Thoracic aorta (tissue), 2 donors: ENCODE measurements around the gene TVP23B. TPM values are rescaled to one million over a fixed set of nuclear protein-coding genes. Genes with fewer than 3 reads are reported as not detected.

Source experiments
- ATAC-seq: fragments of 150-250 bp; one replicate; pipeline ENCODE4 v1.8.0; 2017; ENCODE audit warnings: low read depth; ENCODE audit not compliant: insufficient number of reproducible peaks, low FRiP score
- DNase-seq: peaks from one replicate; pipeline ENCODE4 v3.0.0-alpha.2; 2020; ENCODE audit warnings: low spot score
- H3K27ac ChIP-seq, 2 donors: fragments of 200-600 bp; sonication (generic); 1 replicate in 1 of 2; 2 replicates in 1 of 2; pipeline ENCODE4 v1.5.1; 2016; ENCODE audit warnings: mild to moderate bottlenecking in 2 of 2, moderate library complexity in 2 of 2
- H3K27me3 ChIP-seq: fragments of 200-600 bp; sonication (generic); replicated peaks from 2 replicates; pipeline ENCODE4 v1.6.0; 2016; ENCODE audit warnings: mild to moderate bottlenecking; ENCODE audit not compliant: insufficient read depth
- H3K36me3 ChIP-seq: fragments of 200-600 bp; sonication (generic); one replicate; pipeline ENCODE4 v1.5.1; 2016
- H3K4me1 ChIP-seq, 2 donors: fragments of 200-600 bp; sonication (generic); 1 replicate in 1 of 2; 2 replicates in 1 of 2; pipeline versions ENCODE4 v1.5.1 to v1.6.0; 2016; ENCODE audit warnings: low read depth in 2 of 2, mild to moderate bottlenecking in 1 of 2; ENCODE audit not compliant: control insufficient read depth in 1 of 2
- H3K4me3 ChIP-seq: fragments of 200-600 bp; sonication (generic); 2 replicates; pipeline ENCODE4 v1.5.1; 2016; ENCODE audit warnings: mild to moderate bottlenecking
- H3K9me3 ChIP-seq: fragments of 200-600 bp; sonication (generic); 2 replicates; pipeline ENCODE4 v1.5.1; 2016
- CTCF ChIP-seq: fragments of 200-600 bp; sonication (generic); IDR thresholded peaks from one replicate; pipeline ENCODE4 v1.5.1; 2019; ENCODE audit warnings: antibody characterized with exemption
- total RNA-seq, 2 donors: library from RNA; depleted of rRNA; stranded (reverse); fragments of >200 nt; gene quantifications; one replicate each; pipeline versions ENCODE4 v1.1.0 to v1.2.3, GENCODE V29; 2016

TVP23B gene
- total RNA-seq, 2 donors from 2014 or later: 36.0 to 42.3 TPM

- Histone ChIP-seq H3K4me1 (peaks cover 5 to 6% of the 10 kb centered on the region in 2 donors), H3K27me3 (no peaks in the 10 kb centered on the region), H3K27ac (no peak overlapping the region), H3K9me3 (no peaks in the 10 kb centered on the region), H3K36me3 (no peaks in the 10 kb centered on the region), H3K4me3 (no peak overlapping the region)
- ATAC-seq: no peak
- no peak for TF ChIP-seq CTCF
- DNase-seq: no peak
Observed at GRCh38 chr17:18851201-18851600, 70.2 kb downstream of the TVP23B start.

- H3K4me1 ChIP-seq: peaks cover 18 to 28% of the 10 kb centered on the region in 2 donors
- H3K27ac ChIP-seq: no peak overlapping the region
- DNase-seq: no peak
- no peaks in the 10 kb centered on the region for H3K27me3 ChIP-seq
- no peaks in the 10 kb centered on the region for H3K36me3 ChIP-seq
- H3K9me3 ChIP-seq: no peaks in the 10 kb centered on the region
- no peak overlapping the region for H3K4me3 ChIP-seq
- ATAC-seq: no peak
- no peak for TF ChIP-seq CTCF
Observed at GRCh38 chr17:18854956-18855355, 74.0 kb downstream of the TVP23B start.

GRCh38 chr17:18855831-18856569 lies 75.0 kb downstream of the TVP23B start:
- ATAC-seq: peak; percentile 97
- H3K4me3 ChIP-seq: peak overlapping the region; percentile 76

More at GRCh38 chr17:18855831-18856569, 75.0 kb downstream of the TVP23B start:
- H3K27me3 ChIP-seq: no peaks in the 10 kb centered on the region
- no peaks in the 10 kb centered on the region for H3K9me3 ChIP-seq
- H3K36me3 ChIP-seq: no peaks in the 10 kb centered on the region
- DNase-seq: peak; percentile 87
- no peak for TF ChIP-seq CTCF
- H3K4me1 ChIP-seq: peaks cover 18 to 28% of the 10 kb centered on the region in 2 donors
- peak overlapping the region; percentile 72 to 84 for H3K27ac ChIP-seq

Other genes starting within 250 kb of the TVP23B start
- gene TBC1D28, start 136.8 kb upstream of the TVP23B start, total RNA-seq: not detected
- 10 to 100 TPM in 1 of 2 donors, 1 to 10 TPM in 1; 9.9 to 21.1 TPM for gene FOXO3B, start 98.9 kb upstream of the TVP23B start, total RNA-seq
- gene FBXW10, start 37.1 kb upstream of the TVP23B start, total RNA-seq: not detected
- 10 to 100 TPM; 21.3 to 26.9 TPM for gene PRPSAP2, start 76.9 kb downstream of the TVP23B start, total RNA-seq
- gene SLC5A10, start 171.0 kb downstream of the TVP23B start, total RNA-seq: not detected
- gene FAM83G, start 223.6 kb downstream of the TVP23B start, total RNA-seq: 10 to 100 TPM; 10.8 to 19.8 TPM